ENCODE data around the gene CDK7. TPM values are rescaled to one million over a fixed set of nuclear protein-coding genes. Genes with fewer than 3 reads are reported as not detected.

The CDK7 gene
- total RNA-seq, 1 experiment from 2014 or later: 53.4 TPM

DNA sequence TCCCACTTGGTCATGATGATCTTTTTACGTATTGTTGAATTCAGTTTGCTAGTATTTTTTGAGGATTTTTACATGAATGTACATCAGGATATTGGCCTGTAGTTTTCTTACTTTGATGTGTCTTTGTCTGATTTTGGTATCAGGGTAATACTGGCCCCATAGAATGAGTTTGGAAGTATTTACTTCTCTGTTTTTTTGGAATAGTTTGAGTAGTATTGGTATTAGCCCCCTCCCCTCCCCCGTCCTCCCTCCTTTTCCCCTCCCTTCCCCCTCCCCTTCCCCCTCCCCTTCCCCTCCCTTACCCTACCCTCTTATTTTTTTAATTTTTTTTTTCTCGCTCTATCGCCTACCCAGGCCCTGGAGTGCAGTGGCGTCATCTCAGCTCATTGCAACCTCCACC, 10.3 kb downstream of the CDK7 start:
- TF ChIP-seq CTCF (conservative IDR thresholded peaks at IDR 0.05): no peak
- H3K9me3 Mint-ChIP-seq: no peaks in the 10 kb centered on the region; a peak in 1 of 5 replicates
- Histone ChIP-seq H2BK20ac (ENCODE audit: low read depth, low read length, poor library complexity, severe bottlenecking) (no peak overlapping the region), H2BK5ac (ENCODE audit: insufficient read length, low read length) (no peak overlapping the region), H3K14ac (ENCODE audit: insufficient read depth, low read length) (no peak overlapping the region), H3K79me2 (ENCODE audit: insufficient read depth, low read length) (peaks cover 23% of the 10 kb centered on the region; the same call in 1 of the 2 replicates), H3K4me2 (ENCODE audit: insufficient read depth, insufficient read length, low read length) (no peak overlapping the region), H3K56ac (ENCODE audit: insufficient read length, low read depth, low read length) (no peak overlapping the region), H3K9ac (ENCODE audit: extremely low read depth, insufficient read length, low read length) (no peak overlapping the region), H3K27ac (ENCODE audit: insufficient read length, low read depth, low read length) (no peak overlapping the region), H4K20me1 (ENCODE audit: control insufficient read depth, insufficient read depth, insufficient read length) (no peaks in the 10 kb centered on the region), H2BK15ac (ENCODE audit: low read depth, low read length) (no peak overlapping the region), H4K5ac (ENCODE audit: insufficient read length, low read depth, low read length) (no peak overlapping the region), H3K18ac (ENCODE audit: insufficient read length, low read depth, low read length) (no peak overlapping the region), H2AK5ac (ENCODE audit: insufficient read length, low read length) (no peak overlapping the region), H3K4me1 (ENCODE audit: insufficient read depth, low read length) (no peaks in the 10 kb centered on the region), H2AFZ (ENCODE audit: low read length) (no peak overlapping the region), H2BK120ac (ENCODE audit: low read depth, low read length, poor library complexity, severe bottlenecking) (no peak overlapping the region), H3K4ac (ENCODE audit: low read depth, low read length) (no peak overlapping the region), H3K27me3 (ENCODE audit: insufficient read depth, low read length) (no peaks in the 10 kb centered on the region), H4K8ac (replicated peaks; ENCODE audit: insufficient read length, low read depth, low read length) (no peak overlapping the region), H3K79me1 (ENCODE audit: insufficient read depth, low read depth, low read length, poor library complexity, severe bottlenecking) (peaks cover 11% of the 10 kb centered on the region), H2BK12ac (ENCODE audit: insufficient read length, low read depth, low read length) (no peak overlapping the region), H3K23ac (ENCODE audit: insufficient read length, low read depth, low read length) (no peak overlapping the region), H4K91ac (ENCODE audit: insufficient read length, low read depth, low read length) (no peak overlapping the region), H3K9me3 (ENCODE audit: control insufficient read depth, low read depth, low read length) (no peaks in the 10 kb centered on the region), H3K23me2 (ENCODE audit: insufficient read length, low read depth, low read length, poor library complexity, severe bottlenecking) (no peaks in the 10 kb centered on the region), H3T11ph (ENCODE audit: low read length) (no peak overlapping the region)
- H3K27ac Mint-ChIP-seq: peak overlapping the region in 1 of 3 experiments; percentile 56; a peak in 1 of 7 replicates
- WGBS (ENCODE audit: extremely low coverage, insufficient read length, low lambda C conversion rate): no CpG with 5 or more reads among the region's 5 CpGs
- no peak overlapping the region for H3K4me3 Mint-ChIP-seq
- peaks cover 16 to 25% (median 20%) of the 10 kb centered on the region in 3 experiments for H3K36me3 Mint-ChIP-seq (ENCODE audit: insufficient read depth in 1 of 3, low read depth in 3 of 3)
- H3K27me3 Mint-ChIP-seq (ENCODE audit: low read depth): no peaks in the 10 kb centered on the region
- H3K4me1 Mint-ChIP-seq: peaks cover 0 to 4% of the 10 kb centered on the region in 2 experiments; a peak in 2 of 4 replicates
- DNase-seq: no peak
